ENCODE results near the gene LGR6. TPM values are rescaled to one million over a fixed set of nuclear protein-coding genes. Genes with fewer than 3 reads are reported as not detected.

The LGR6 gene
- total and polyA plus RNA-seq, 2 of the 8 experiments (the other 6 are each of a cell fraction or from before 2014, with no cell fraction given): 0.50 to 1.0 TPM

- CTCF ChIA-PET (ENCODE audit: partially characterized antibody): interaction anchor here (0.7 to 11.3 kb wide), 15 partner anchors 10 to 433 kb away, joined by 3 to 150 read pairs (median 5); partner anchors contain the start of gene LGR6
- FAIRE-seq: no peak
These were observed 31.5 kb downstream of the LGR6 start for GRCh38 chr1:202225131-202225530.

More at GRCh38 chr1:202225131-202225530, 31.5 kb downstream of the LGR6 start:
- no peak overlapping the region for H3K23ac ChIP-seq (ENCODE audit: insufficient read length)
- POLR2A ChIA-PET (ENCODE audit: partially characterized antibody): interaction anchor here (1.2 to 1.7 kb wide), 2 partner anchors 9 to 10 kb away, joined by 4 to 5 read pairs; no protein-coding TSS in a partner anchor
- no peak overlapping the region for H4K91ac ChIP-seq (replicated peaks; ENCODE audit: insufficient read length, low read length)
- no peaks in the 10 kb centered on the region for H3K36me3 ChIP-seq (ENCODE audit: control insufficient read depth in 2 of 4, insufficient read depth in 4 of 4, low read length in 3 of 4)
- H3K4me3 ChIP-seq (ENCODE audit: extremely low read depth in 1 of 4, insufficient read depth in 2 of 4, low read depth in 3 of 4, low read length in 4 of 4): no peak overlapping the region
- H2BK120ac ChIP-seq (replicated peaks; ENCODE audit: low read depth, low read length): no peak overlapping the region
- H4K5ac ChIP-seq (ENCODE audit: insufficient read length, low read depth, low read length): no peak overlapping the region
- H4K8ac ChIP-seq (ENCODE audit: extremely low read depth, insufficient read depth, low read length): no peak overlapping the region
- H3K9me3 ChIP-seq (ENCODE audit: insufficient read depth in 2 of 2, low read depth in 1 of 2, low read length in 1 of 2): no peaks in the 10 kb centered on the region
- H3K79me1 ChIP-seq (ENCODE audit: low read depth, low read length): no peaks in the 10 kb centered on the region
- no peaks in the 10 kb centered on the region for H3K23me2 ChIP-seq (ENCODE audit: low read depth, low read length)
- H3K4me1 ChIP-seq (replicated peaks in 1 of 4; ENCODE audit: control insufficient read depth in 3 of 4, insufficient read depth in 4 of 4, low read length in 3 of 4): peaks cover 0 to 7% (median 0%) of the 10 kb centered on the region in 4 experiments; a peak in 1 of 7 replicates
- H3K14ac ChIP-seq (ENCODE audit: insufficient read length): no peak overlapping the region
- H2AK5ac ChIP-seq (ENCODE audit: low read depth, low read length): no peak overlapping the region
- no peak overlapping the region for H2BK5ac ChIP-seq (ENCODE audit: low read depth, low read length)
- no peak for DNase-seq (ENCODE audit: low read depth in 1 of 2, low spot score in 2 of 2)
- no peak overlapping the region for H3K27ac ChIP-seq (ENCODE audit: low read depth, low read length)
- H2BK12ac ChIP-seq (ENCODE audit: low read depth, low read length): no peak overlapping the region
- no peak overlapping the region for H3K56ac ChIP-seq (replicated peaks; ENCODE audit: insufficient read length, low read depth, low read length)
- H2AFZ ChIP-seq (ENCODE audit: low read length): no peak overlapping the region
- H3K27me3 ChIP-seq (replicated peaks in 1 of 4; ENCODE audit: control insufficient read depth in 3 of 4, extremely low read depth in 1 of 4, insufficient read depth in 3 of 4, low read length in 3 of 4): no peaks in the 10 kb centered on the region; a peak in 1 of 7 replicates
- H3K18ac ChIP-seq (ENCODE audit: extremely low read depth, low read length): no peak overlapping the region
- H2BK15ac ChIP-seq (ENCODE audit: low read length): no peak overlapping the region
- no peak overlapping the region for H2BK20ac ChIP-seq (ENCODE audit: low read length)
- H4K20me1 ChIP-seq (replicated peaks in 1 of 2; ENCODE audit: control insufficient read depth in 1 of 2, insufficient read depth in 2 of 2, low read length in 2 of 2): no peaks in the 10 kb centered on the region
- no peak overlapping the region for H3K4me2 ChIP-seq (ENCODE audit: insufficient read depth in 1 of 2, low read depth in 2 of 2, low read length in 2 of 2)
- H3K9ac ChIP-seq (replicated peaks in 1 of 4; ENCODE audit: extremely low read depth in 1 of 4, low read depth in 3 of 4, low read length in 3 of 4): no peak overlapping the region
- no peak overlapping the region for H3K4ac ChIP-seq (replicated peaks; ENCODE audit: insufficient read length, low read depth, low read length)
- no peaks in the 10 kb centered on the region for H3K79me2 ChIP-seq (ENCODE audit: control insufficient read depth in 1 of 2, insufficient read depth in 2 of 2, low read length in 2 of 2)
- 86% methylated on average over 5 of the region's 5 CpGs; no CpG with 5 or more reads in 1 of the 2 experiments for WGBS, 2 experiments (ENCODE audit: extremely low coverage in 1 of 2, insufficient coverage in 1 of 2, insufficient read length in 1 of 2, insufficient replicate concordance in 2 of 2, low coverage in 1 of 2, low lambda C conversion rate in 2 of 2, missing lambda C conversion rate in 1 of 2)
- TF ChIP-seq TBP (IDR thresholded peaks at IDR 0.05; ENCODE audit: low read depth, low read length): no peak
- TF ChIP-seq RNF2 (IDR thresholded peaks at IDR 0.05; ENCODE audit: borderline replicate concordance, low read depth, low read length, missing control alignments, poor library complexity, severe bottlenecking): no peak
- no peak for TF ChIP-seq PHF8 (conservative IDR thresholded peaks at IDR 0.05; ENCODE audit: low read depth, low read length)
- no peak for TF ChIP-seq RXRA (IDR thresholded peaks at IDR 0.05; ENCODE audit: insufficient read depth, low read depth, low read length)
- TF ChIP-seq MAX (IDR thresholded peaks at IDR 0.05): no peak
- TF ChIP-seq KDM1A (IDR thresholded peaks at IDR 0.05; ENCODE audit: borderline replicate concordance, low read length): no peak
- TF ChIP-seq CHD1 (IDR thresholded peaks at IDR 0.05; ENCODE audit: low read depth, low read length): no peak
- TF ChIP-seq CHD2 (IDR thresholded peaks at IDR 0.05; ENCODE audit: low read length): no peak
- no peak for TF ChIP-seq HDAC2 (IDR thresholded peaks at IDR 0.05; ENCODE audit: borderline replicate concordance in 1 of 2, low read depth in 2 of 2, low read length in 2 of 2)
- TF ChIP-seq TAF1 (IDR thresholded peaks at IDR 0.05; ENCODE audit: low read depth, low read length): no peak
- TF ChIP-seq E2F6 (IDR thresholded peaks at IDR 0.05): no peak
